Liver (tissue), 9 donors: Measurements from ENCODE around the gene ENTPD7. TPM values are rescaled to one million over a fixed set of nuclear protein-coding genes. Genes with fewer than 3 reads are reported as not detected.

ENCODE experiments used
- DNase-seq: peaks from one replicate; pipeline ENCODE4 v3.0.0-alpha.2; 2017; ENCODE audit warnings: low spot score
- H3K27ac ChIP-seq, 2 donors: one replicate each; pipeline ENCODE4 v1.7.0; 2013; ENCODE audit warnings: inconsistent platforms in 2 of 2, low read length in 2 of 2, control low read depth in 1 of 2, low read depth in 1 of 2, mild to moderate bottlenecking in 1 of 2
- H3K27me3 ChIP-seq, 4 donors: one replicate each; pipeline versions ENCODE4 v1.6.1 to v1.7.0; 2013; ENCODE audit warnings: low read length in 3 of 4, inconsistent platforms in 1 of 4, mild to moderate bottlenecking in 1 of 4, moderate library complexity in 1 of 4; ENCODE audit not compliant: control insufficient read depth in 4 of 4, insufficient read depth in 4 of 4
- H3K36me3 ChIP-seq, 4 donors: one replicate each; pipeline versions ENCODE4 v1.6.1 to v1.7.0; 2013; ENCODE audit warnings: low read length in 3 of 4, mild to moderate bottlenecking in 3 of 4, low read depth in 1 of 4, moderate library complexity in 1 of 4; ENCODE audit not compliant: control insufficient read depth in 4 of 4, insufficient read depth in 3 of 4
- H3K4me1 ChIP-seq, 4 donors: one replicate each; pipeline versions ENCODE4 v1.6.1 to v1.7.0; 2013; ENCODE audit warnings: low read length in 3 of 4, mild to moderate bottlenecking in 3 of 4, moderate library complexity in 1 of 4; ENCODE audit not compliant: control insufficient read depth in 4 of 4, insufficient read depth in 4 of 4
- H3K4me3 ChIP-seq, 3 donors: one replicate each; pipeline versions ENCODE4 v1.6.1 to v1.7.0; 2013; ENCODE audit warnings: low read length in 3 of 3, control low read depth in 1 of 3, low read depth in 1 of 3, mild to moderate bottlenecking in 1 of 3
- H3K9ac ChIP-seq, 2 donors: one replicate each; pipeline ENCODE4 v1.7.0; 2013; ENCODE audit warnings: low read length in 2 of 2, mild to moderate bottlenecking in 2 of 2, moderate library complexity in 2 of 2, control low read depth in 1 of 2, low read depth in 1 of 2
- H3K9me3 ChIP-seq, 4 donors: one replicate each; pipeline versions ENCODE4 v1.6.1 to v1.7.0; 2013; ENCODE audit warnings: low read length in 3 of 4; ENCODE audit not compliant: control insufficient read depth in 4 of 4
- CTCF ChIP-seq: fragments of 150-350 bp; IDR thresholded peaks from 2 replicates; pipeline ENCODE4 v1.5.1; 2017; ENCODE audit warnings: improper control_type of control experiment, low read depth, low read length; ENCODE audit not compliant: missing input control
- EGR1 ChIP-seq, 2 donors: IDR thresholded peaks; 2 replicates each; pipeline ENCODE4 v1.6.1; 2016 to 2018; ENCODE audit warnings: antibody characterized with exemption in 2 of 2, low read depth in 2 of 2
- FOXA1 ChIP-seq: IDR thresholded peaks from 2 replicates; pipeline ENCODE4 v1.6.1; 2016; ENCODE audit warnings: antibody characterized with exemption
- FOXA2 ChIP-seq: IDR thresholded peaks from 2 replicates; pipeline ENCODE4 v1.6.1; 2016; ENCODE audit warnings: antibody characterized with exemption
- GABPA ChIP-seq, 2 donors: IDR thresholded peaks in 1 of 2; conservative IDR thresholded peaks in 1 of 2; 2 replicates each; pipeline ENCODE4 v1.6.1; 2016; ENCODE audit warnings: antibody characterized with exemption in 2 of 2, mild to moderate bottlenecking in 1 of 2, moderate library complexity in 1 of 2
- HNF4A ChIP-seq, 2 donors: conservative IDR thresholded peaks; 2 replicates each; pipeline ENCODE4 v1.6.1; 2016; ENCODE audit warnings: antibody characterized with exemption in 2 of 2, mild to moderate bottlenecking in 2 of 2
- HNF4G ChIP-seq: IDR thresholded peaks from 2 replicates; pipeline ENCODE4 v1.6.1; 2016; ENCODE audit warnings: antibody characterized with exemption
- JUND ChIP-seq, 2 donors: IDR thresholded peaks; 2 replicates each; pipeline ENCODE4 v1.6.1; 2016; ENCODE audit warnings: antibody characterized with exemption in 2 of 2
- MAX ChIP-seq: IDR thresholded peaks from 2 replicates; pipeline ENCODE4 v1.6.1; 2016; ENCODE audit warnings: antibody characterized with exemption
- NR2F2 ChIP-seq: IDR thresholded peaks from 2 replicates; pipeline ENCODE4 v1.6.1; 2016; ENCODE audit warnings: antibody characterized with exemption
- RAD21 ChIP-seq, 2 donors: IDR thresholded peaks; 2 replicates each; pipeline ENCODE4 v1.6.1; 2016; ENCODE audit warnings: antibody characterized with exemption in 2 of 2, mild to moderate bottlenecking in 2 of 2
- REST ChIP-seq: IDR thresholded peaks from 2 replicates; pipeline ENCODE4 v1.6.1; 2016; ENCODE audit warnings: antibody characterized with exemption, mild to moderate bottlenecking
- RXRA ChIP-seq, 2 donors: IDR thresholded peaks; 2 replicates each; pipeline ENCODE4 v1.6.1; 2017 to 2018; ENCODE audit warnings: antibody characterized with exemption in 2 of 2, mild to moderate bottlenecking in 1 of 2
- SP1 ChIP-seq: IDR thresholded peaks from 2 replicates; pipeline ENCODE4 v1.6.1; 2018; ENCODE audit warnings: antibody characterized with exemption, mild to moderate bottlenecking
- TAF1 ChIP-seq: conservative IDR thresholded peaks from 2 replicates; pipeline ENCODE4 v1.6.1; 2016; ENCODE audit warnings: antibody characterized with exemption, mild to moderate bottlenecking
- YY1 ChIP-seq: IDR thresholded peaks from 2 replicates; pipeline ENCODE4 v1.6.1; 2016; ENCODE audit warnings: antibody characterized with exemption, mild to moderate bottlenecking
- ZBTB33 ChIP-seq: IDR thresholded peaks from 2 replicates; pipeline ENCODE4 v1.6.1; 2016; ENCODE audit warnings: antibody characterized with exemption
- WGBS: extraction: QIAGEN DNeasy Blood & Tissue Kit; methylation state at CpG from one replicate; pipeline ENCODE4 v1.1.7; 2013; 5-methylcytosine and 5-hydroxymethylcytosine counted together
- polyA plus RNA-seq, 2 donors: library from polyadenylated mRNA; stranded (reverse) in 1 of 2; unstranded in 1 of 2; fragments of 200-250 nt in 1 of 2; fragments of >200 nt in 1 of 2; fragmentation: Nextera tagmentation in 1 of 2; extraction: Ambion mirVana in 1 of 2; gene quantifications; one replicate each; pipeline versions ENCODE4 v1.2.1 to v1.2.3, GENCODE V29; 2013 to 2015
- total RNA-seq, 2 donors: library from RNA; depleted of rRNA; stranded (reverse); fragments of >200 nt; gene quantifications; one replicate each; pipeline ENCODE4 v1.2.3, GENCODE V29; 2014
- TF ChIP-seq, protein P1 (sequence below): IDR thresholded peaks from 2 replicates; pipeline ENCODE4 v1.6.1; 2016; ENCODE audit warnings: antibody characterized with exemption
- donor health status: healthy.
- donor health status: healthy.
- donor health status: healthy.
- donor health status: healthy.
- donor health status: healthy.

The ENTPD7 gene
- total and polyA plus RNA-seq, 4 donors = 2.0 to 27.2 (median 12.1) TPM

DNA sequence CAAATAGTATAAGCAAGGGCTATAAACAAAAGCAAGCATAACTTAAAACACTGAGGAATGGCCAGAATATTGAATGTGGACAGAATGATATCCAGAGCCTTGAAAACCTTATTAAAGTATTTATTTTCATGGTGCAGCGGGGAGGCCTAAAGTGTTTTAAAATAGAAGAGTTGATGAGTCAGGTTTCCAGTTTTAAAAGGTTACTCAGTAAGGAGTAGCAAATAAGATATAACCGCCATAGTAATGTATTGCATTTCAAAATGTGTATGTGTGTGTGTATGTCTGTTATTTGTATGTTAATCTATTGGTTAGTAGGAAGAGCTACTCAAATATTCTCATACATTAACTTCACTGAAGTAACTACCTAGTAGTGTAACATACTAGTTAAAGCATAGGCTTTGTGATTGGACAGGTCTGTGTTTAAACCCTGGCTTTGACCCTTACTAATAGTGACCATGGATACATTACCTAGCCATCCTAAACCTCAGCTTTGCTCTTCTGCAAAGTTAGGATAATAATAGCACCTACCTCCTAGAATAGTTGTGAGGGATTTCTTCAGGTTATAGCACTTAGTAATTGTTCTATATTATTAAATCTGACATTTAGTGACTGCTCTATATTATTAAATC is 89.6 kb downstream of the ENTPD7 start:
- Histone ChIP-seq H3K4me3 (no peak overlapping the region), H3K9ac (no peak overlapping the region), H3K27me3 (no peaks in the 10 kb centered on the region), H3K9me3 (no peaks in the 10 kb centered on the region), H3K4me1 (peaks cover 0 to 4% (median under 1%) of the 10 kb centered on the region in 4 donors), H3K36me3 (peaks cover 9 to 53% (median 35%) of the 10 kb centered on the region in 4 donors), H3K27ac (no peak overlapping the region)
- TF ChIP-seq FOXA2 (no peak), NR2F2 (no peak), EGR1 (IDR thresholded peaks at IDR 0.05; ENCODE audit: low read depth in 2 of 2) (no peak), HNF4G (no peak), SP1 (no peak), JUND (IDR thresholded peaks at IDR 0.05) (no peak), CTCF (no peak), RXRA (IDR thresholded peaks at IDR 0.05) (no peak), YY1 (no peak)
- WGBS = 98% methylated on average over 2 of the region's 2 CpGs
- no peak for DNase-seq

- H3K27me3 ChIP-seq = no peaks in the 10 kb centered on the region
- no peak overlapping the region for H3K27ac ChIP-seq
- peaks cover 9 to 45% (median 29%) of the 10 kb centered on the region in 4 donors for H3K36me3 ChIP-seq
- DNase-seq = no peak
- no peaks in the 10 kb centered on the region for H3K9me3 ChIP-seq
- H3K4me1 ChIP-seq = peaks cover 2 to 13% (median 4%) of the 10 kb centered on the region in 4 donors
- TF ChIP-seq HNF4A (conservative IDR thresholded peaks at IDR 0.05) = no peak
- TF ChIP-seq REST = no peak
- TF ChIP-seq SP1 = no peak
- no peak for TF ChIP-seq CTCF
- TF ChIP-seq NR2F2 = no peak
- no peak for TF ChIP-seq MAX
- no peak for TF ChIP-seq GABPA (IDR thresholded peaks at IDR 0.05 in 1 of 2, conservative IDR thresholded peaks at IDR 0.05 in 1 of 2)
- TF ChIP-seq, protein P1, sequence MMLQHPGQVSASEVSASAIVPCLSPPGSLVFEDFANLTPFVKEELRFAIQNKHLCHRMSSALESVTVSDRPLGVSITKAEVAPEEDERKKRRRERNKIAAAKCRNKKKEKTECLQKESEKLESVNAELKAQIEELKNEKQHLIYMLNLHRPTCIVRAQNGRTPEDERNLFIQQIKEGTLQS = no peak
- TF ChIP-seq HNF4G = no peak
- TF ChIP-seq JUND (IDR thresholded peaks at IDR 0.05) = no peak
- no peak for TF ChIP-seq EGR1 (IDR thresholded peaks at IDR 0.05; ENCODE audit: low read depth in 2 of 2)
- TF ChIP-seq RXRA (IDR thresholded peaks at IDR 0.05) = no peak
- no peak for TF ChIP-seq RAD21 (IDR thresholded peaks at IDR 0.05)
- TF ChIP-seq TAF1 = no peak
- TF ChIP-seq YY1 = no peak
- TF ChIP-seq FOXA2 = no peak
- no peak for TF ChIP-seq ZBTB33
- TF ChIP-seq FOXA1 = no peak
- no peak overlapping the region for H3K9ac ChIP-seq
- no peak overlapping the region for H3K4me3 ChIP-seq
Measured at GRCh38 chr10:99750641-99751040, 91.3 kb downstream of the ENTPD7 start.
